Measurements from ENCODE around the gene RASSF4.

The RASSF4 gene

DNA sequence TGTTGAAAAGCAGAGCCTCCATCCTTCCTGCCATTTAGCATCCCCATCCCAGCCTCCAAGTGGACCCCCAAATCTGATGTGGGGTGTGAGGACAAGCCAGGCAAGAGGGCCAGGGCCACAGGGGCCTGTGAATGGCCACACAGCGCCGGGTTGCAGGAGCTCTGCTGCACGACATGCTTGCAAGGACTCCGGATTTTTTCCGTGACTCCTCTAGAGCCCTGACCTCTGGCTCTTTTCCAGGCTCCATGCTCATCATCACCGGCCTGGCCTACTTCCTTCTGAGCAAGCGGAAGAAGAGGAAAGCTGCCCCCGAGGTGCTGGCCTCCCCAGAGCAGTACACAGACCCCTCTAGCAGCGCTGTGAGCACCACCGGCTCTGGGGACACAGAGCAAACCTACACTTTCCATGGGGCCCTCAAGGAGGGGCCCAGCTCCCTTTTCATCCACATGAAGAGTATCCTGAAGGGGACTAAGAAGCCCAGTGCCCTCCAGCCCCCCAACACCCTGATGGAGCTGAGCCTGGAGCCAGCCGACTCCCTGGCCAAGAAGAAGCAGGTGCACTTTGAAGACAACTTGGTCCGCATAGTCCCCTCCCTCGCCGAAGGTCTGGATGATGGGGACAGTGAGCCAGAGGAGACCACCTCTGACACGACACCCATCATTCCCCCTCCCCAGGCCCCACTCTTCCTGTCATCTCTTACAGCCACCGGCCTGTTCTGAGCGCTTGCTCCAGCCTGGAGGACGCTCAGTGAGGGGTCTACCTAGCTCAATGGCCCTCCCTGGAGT lies 25.0 kb upstream of the RASSF4 start:
- peak; percentile 57 for DNase-seq
- H3K36me3 ChIP-seq (ENCODE audit: control insufficient read depth in 1 of 2, insufficient read depth in 2 of 2, low read depth in 1 of 2, low read length in 2 of 2), result no peaks in the 10 kb centered on the region
- WGBS, result 87% methylated on average over 18 of the region's 18 CpGs
- peak overlapping the region in 1 of 2 experiments; percentile 58 for H3K4ac ChIP-seq (ENCODE audit: low read depth in 1 of 2, low read length in 2 of 2)
- no peak overlapping the region for H3K4me3 ChIP-seq (ENCODE audit: insufficient read depth in 1 of 2, low read depth in 1 of 2, low read length in 2 of 2)
- peaks cover 37% of the 10 kb centered on the region for H3K4me1 ChIP-seq (ENCODE audit: control insufficient read depth, insufficient read depth, low read depth, low read length)
- no peak overlapping the region for H2BK120ac ChIP-seq (ENCODE audit: low read depth, low read length)
- no peak overlapping the region for H3K4me2 ChIP-seq (ENCODE audit: low read length, poor library complexity, severe bottlenecking)
- no peaks in the 10 kb centered on the region for H3K79me1 ChIP-seq (replicated peaks; ENCODE audit: low read length, poor library complexity, severe bottlenecking)
- no peak overlapping the region for H3K9ac ChIP-seq (ENCODE audit: low read length)
- H4K8ac ChIP-seq (ENCODE audit: low read length), result no peak overlapping the region
- no peak overlapping the region for H2AFZ ChIP-seq (ENCODE audit: low read depth, low read length)
- H3K14ac ChIP-seq (ENCODE audit: low read length in 2 of 2), result no peak overlapping the region
- peak overlapping the region; percentile 70 for H4K91ac ChIP-seq (ENCODE audit: low read length)
- peak overlapping the region; percentile 66 to 73 for H2BK12ac ChIP-seq (ENCODE audit: low read length in 2 of 2)
- H3K23ac ChIP-seq (ENCODE audit: low read length in 2 of 2), result no peak overlapping the region
- peaks cover 1 to 4% of the 10 kb centered on the region in 2 experiments for H3K27me3 ChIP-seq (ENCODE audit: control insufficient read depth in 1 of 2, insufficient read depth in 1 of 2, low read length in 2 of 2)
- H3K18ac ChIP-seq (ENCODE audit: low read depth in 1 of 2, low read length in 2 of 2), result peak overlapping the region in 1 of 2 experiments; percentile 58
- peak overlapping the region; percentile 64 for H2BK15ac ChIP-seq (ENCODE audit: low read depth, poor library complexity, severe bottlenecking)
- H3K27ac ChIP-seq (ENCODE audit: low read length, poor library complexity, severe bottlenecking), result no peak overlapping the region
- peak overlapping the region; percentile 84 for H2AK5ac ChIP-seq (ENCODE audit: low read length, severe bottlenecking)
- H2BK5ac ChIP-seq (ENCODE audit: low read depth, low read length, poor library complexity, severe bottlenecking), result no peak overlapping the region
- no peaks in the 10 kb centered on the region for H3K9me3 ChIP-seq (ENCODE audit: control insufficient read depth, low read length)

DNA sequence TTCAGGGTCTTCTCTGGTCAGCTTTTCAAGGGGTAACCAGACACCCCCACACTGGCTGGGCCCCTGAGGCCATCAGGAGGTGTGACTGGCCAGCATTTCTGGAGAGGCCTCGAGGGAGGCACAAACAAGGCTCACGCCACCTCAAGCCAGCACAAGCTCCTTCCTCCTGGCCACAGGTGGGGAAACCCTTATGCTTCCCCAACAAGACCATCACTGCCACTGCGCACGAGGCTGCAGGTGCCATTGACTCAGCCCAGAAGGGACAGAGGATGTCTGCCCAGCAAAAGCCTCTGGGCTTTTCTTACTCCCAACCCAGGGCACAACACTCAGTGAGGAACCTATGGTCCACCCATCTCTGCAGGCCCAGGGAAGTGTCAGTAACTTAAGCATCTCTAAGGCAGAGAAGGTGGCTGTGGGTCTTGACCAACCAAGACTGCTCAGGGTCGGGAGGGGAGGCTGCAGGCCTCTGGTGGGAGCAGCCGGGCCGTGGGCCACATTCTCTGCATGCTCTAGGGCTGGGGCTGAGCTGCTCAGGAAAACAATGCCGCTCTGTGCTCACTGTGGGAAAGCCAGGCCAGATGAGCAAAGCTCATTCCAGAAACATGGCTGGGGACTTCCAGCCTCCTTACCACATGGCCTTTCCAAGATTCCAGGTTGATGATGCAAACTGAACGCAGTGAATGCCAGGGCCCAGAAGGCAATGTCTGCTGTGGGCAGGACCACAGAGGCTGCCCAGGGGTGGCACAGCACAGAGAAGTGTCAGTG lies 24.2 kb upstream of the RASSF4 start:
- no peak overlapping the region for H2AFZ ChIP-seq (ENCODE audit: low read depth, low read length)
- H3K9ac ChIP-seq (ENCODE audit: low read length), result no peak overlapping the region
- peak overlapping the region in 1 of 2 experiments; percentile 58 for H3K4ac ChIP-seq (ENCODE audit: low read depth in 1 of 2, low read length in 2 of 2)
- peaks cover 37% of the 10 kb centered on the region for H3K4me1 ChIP-seq (ENCODE audit: control insufficient read depth, insufficient read depth, low read depth, low read length)
- peak overlapping the region; percentile 6 for H2BK15ac ChIP-seq (ENCODE audit: low read depth, poor library complexity, severe bottlenecking)
- H4K8ac ChIP-seq (ENCODE audit: low read length), result no peak overlapping the region
- no peak overlapping the region for H3K4me3 ChIP-seq (ENCODE audit: insufficient read depth in 1 of 2, low read depth in 1 of 2, low read length in 2 of 2)
- peak overlapping the region; percentile 73 to 85 for H2BK12ac ChIP-seq (ENCODE audit: low read length in 2 of 2)
- H3K79me1 ChIP-seq (replicated peaks; ENCODE audit: low read length, poor library complexity, severe bottlenecking), result no peaks in the 10 kb centered on the region
- H4K91ac ChIP-seq (ENCODE audit: low read length), result peak overlapping the region; percentile 70
- H3K9me3 ChIP-seq (ENCODE audit: control insufficient read depth, low read length), result no peaks in the 10 kb centered on the region
- H3K4me2 ChIP-seq (ENCODE audit: low read length, poor library complexity, severe bottlenecking), result no peak overlapping the region
- 59% methylated on average over 9 of the region's 9 CpGs for WGBS
- H2AK5ac ChIP-seq (ENCODE audit: low read length, severe bottlenecking), result peak overlapping the region; percentile 84
- DNase-seq, result peak; percentile 93
- H3K18ac ChIP-seq (ENCODE audit: low read depth in 1 of 2, low read length in 2 of 2), result peak overlapping the region; percentile 7 to 58
- no peaks in the 10 kb centered on the region for H3K27me3 ChIP-seq (ENCODE audit: control insufficient read depth in 1 of 2, insufficient read depth in 1 of 2, low read length in 2 of 2)
- H2BK120ac ChIP-seq (ENCODE audit: low read depth, low read length), result peak overlapping the region; percentile 27
- H3K14ac ChIP-seq (ENCODE audit: low read length in 2 of 2), result no peak overlapping the region
- H3K36me3 ChIP-seq (ENCODE audit: control insufficient read depth in 1 of 2, insufficient read depth in 2 of 2, low read depth in 1 of 2, low read length in 2 of 2), result no peaks in the 10 kb centered on the region
- H3K27ac ChIP-seq (ENCODE audit: low read length, poor library complexity, severe bottlenecking), result peak overlapping the region; percentile 79
- H2BK5ac ChIP-seq (ENCODE audit: low read depth, low read length, poor library complexity, severe bottlenecking), result no peak overlapping the region
- no peak overlapping the region for H3K23ac ChIP-seq (ENCODE audit: low read length in 2 of 2)

DNA sequence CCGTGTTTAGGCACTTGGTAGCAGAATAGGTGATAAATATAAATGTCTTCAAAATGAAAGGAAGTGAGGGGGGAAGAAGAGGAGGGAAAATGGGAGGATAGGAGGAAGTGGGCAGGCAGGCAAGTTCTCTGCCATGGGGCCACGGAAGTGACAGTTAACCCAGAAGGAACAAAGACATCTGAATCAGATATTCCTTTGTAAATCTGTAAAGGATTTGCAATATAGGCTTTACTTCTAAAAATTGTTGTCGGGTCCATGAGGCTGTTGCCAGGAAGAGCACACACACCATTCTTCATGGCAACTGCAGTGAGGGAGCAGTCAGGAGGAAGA lies 23.7 kb upstream of the RASSF4 start:
- H3K4me3 ChIP-seq (ENCODE audit: insufficient read depth in 1 of 2, low read depth in 1 of 2, low read length in 2 of 2), result no peak overlapping the region
- DNase-seq, result no peak
- H3K23ac ChIP-seq (ENCODE audit: low read length in 2 of 2), result no peak overlapping the region
- no peak overlapping the region for H3K4me2 ChIP-seq (ENCODE audit: low read length, poor library complexity, severe bottlenecking)
- H3K79me1 ChIP-seq (replicated peaks; ENCODE audit: low read length, poor library complexity, severe bottlenecking), result no peaks in the 10 kb centered on the region
- H3K18ac ChIP-seq (ENCODE audit: low read depth in 1 of 2, low read length in 2 of 2), result peak overlapping the region in 1 of 2 experiments; percentile 58
- H3K4ac ChIP-seq (ENCODE audit: low read depth in 1 of 2, low read length in 2 of 2), result no peak overlapping the region
- no peak overlapping the region for H2AK5ac ChIP-seq (ENCODE audit: low read length, severe bottlenecking)
- H4K91ac ChIP-seq (ENCODE audit: low read length), result no peak overlapping the region
- H3K27me3 ChIP-seq (ENCODE audit: control insufficient read depth in 1 of 2, insufficient read depth in 1 of 2, low read length in 2 of 2), result no peaks in the 10 kb centered on the region
- H2BK5ac ChIP-seq (ENCODE audit: low read depth, low read length, poor library complexity, severe bottlenecking), result no peak overlapping the region
- H2AFZ ChIP-seq (ENCODE audit: low read depth, low read length), result no peak overlapping the region
- H2BK15ac ChIP-seq (ENCODE audit: low read depth, poor library complexity, severe bottlenecking), result peak overlapping the region; percentile 6
- peak overlapping the region; percentile 79 for H3K27ac ChIP-seq (ENCODE audit: low read length, poor library complexity, severe bottlenecking)
- H2BK12ac ChIP-seq (ENCODE audit: low read length in 2 of 2), result no peak overlapping the region
- H3K36me3 ChIP-seq (ENCODE audit: control insufficient read depth in 1 of 2, insufficient read depth in 2 of 2, low read depth in 1 of 2, low read length in 2 of 2), result no peaks in the 10 kb centered on the region
- no peak overlapping the region for H3K14ac ChIP-seq (ENCODE audit: low read length in 2 of 2)
- no peak overlapping the region for H4K8ac ChIP-seq (ENCODE audit: low read length)
- H3K4me1 ChIP-seq (ENCODE audit: control insufficient read depth, insufficient read depth, low read depth, low read length), result peaks cover 37% of the 10 kb centered on the region
- H3K9ac ChIP-seq (ENCODE audit: low read length), result no peak overlapping the region
- 65% methylated on average over 3 of the region's 3 CpGs for WGBS
- no peaks in the 10 kb centered on the region for H3K9me3 ChIP-seq (ENCODE audit: control insufficient read depth, low read length)
- no peak overlapping the region for H2BK120ac ChIP-seq (ENCODE audit: low read depth, low read length)

DNA sequence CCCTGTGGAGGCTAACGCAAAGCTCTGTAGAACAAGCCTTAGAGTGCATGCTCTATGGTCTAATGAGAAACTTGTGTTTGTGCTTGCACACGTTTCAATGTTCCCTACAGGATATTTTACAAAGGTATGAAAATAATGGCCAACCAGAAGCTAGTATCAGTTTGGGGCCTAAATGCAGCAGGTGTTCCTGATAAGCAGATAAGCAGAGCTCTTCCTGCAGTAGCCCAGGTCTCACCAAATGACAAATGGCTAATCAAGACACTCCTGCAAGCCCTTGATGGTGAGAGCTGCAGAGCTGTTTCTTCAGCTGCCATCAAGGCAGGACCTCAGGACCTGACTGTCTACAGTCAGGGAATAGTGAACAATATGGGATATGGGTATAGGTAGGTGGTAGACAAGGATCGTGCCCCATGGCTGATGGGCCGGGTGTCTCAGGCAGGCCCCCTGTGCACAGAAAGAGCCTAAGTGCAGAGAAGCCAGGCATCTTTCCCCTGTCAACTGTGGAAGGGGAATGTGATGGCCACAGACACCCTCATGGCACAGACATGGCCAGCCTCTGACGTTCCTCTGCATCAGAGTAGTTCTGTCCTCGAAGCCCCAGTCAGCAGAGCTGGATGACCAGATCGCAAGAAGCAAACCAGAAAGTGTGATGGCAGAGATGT lies 23.2 kb upstream of the RASSF4 start:
- Histone ChIP-seq H2BK12ac (ENCODE audit: low read length in 2 of 2) (no peak overlapping the region), H3K27ac (ENCODE audit: low read length, poor library complexity, severe bottlenecking) (no peak overlapping the region), H4K8ac (ENCODE audit: low read length) (peak overlapping the region; percentile 28), H2AK5ac (ENCODE audit: low read length, severe bottlenecking) (peak overlapping the region; percentile 14), H3K36me3 (ENCODE audit: control insufficient read depth in 1 of 2, insufficient read depth in 2 of 2, low read depth in 1 of 2, low read length in 2 of 2) (no peaks in the 10 kb centered on the region), H2BK5ac (ENCODE audit: low read depth, low read length, poor library complexity, severe bottlenecking) (no peak overlapping the region), H3K27me3 (ENCODE audit: control insufficient read depth in 1 of 2, insufficient read depth in 1 of 2, low read length in 2 of 2) (no peaks in the 10 kb centered on the region), H2AFZ (ENCODE audit: low read depth, low read length) (no peak overlapping the region), H3K79me1 (replicated peaks; ENCODE audit: low read length, poor library complexity, severe bottlenecking) (no peaks in the 10 kb centered on the region), H3K23ac (ENCODE audit: low read length in 2 of 2) (no peak overlapping the region), H3K18ac (ENCODE audit: low read depth in 1 of 2, low read length in 2 of 2) (peak overlapping the region in 1 of 2 experiments; percentile 74), H3K9me3 (ENCODE audit: control insufficient read depth, low read length) (peaks cover 3% of the 10 kb centered on the region), H3K4me1 (ENCODE audit: control insufficient read depth, insufficient read depth, low read depth, low read length) (peaks cover 35% of the 10 kb centered on the region), H2BK120ac (ENCODE audit: low read depth, low read length) (no peak overlapping the region), H3K9ac (ENCODE audit: low read length) (no peak overlapping the region), H3K4me2 (ENCODE audit: low read length, poor library complexity, severe bottlenecking) (no peak overlapping the region), H2BK15ac (ENCODE audit: low read depth, poor library complexity, severe bottlenecking) (no peak overlapping the region), H3K4ac (ENCODE audit: low read depth in 1 of 2, low read length in 2 of 2) (no peak overlapping the region), H4K91ac (ENCODE audit: low read length) (no peak overlapping the region), H3K14ac (ENCODE audit: low read length in 2 of 2) (no peak overlapping the region), H3K4me3 (ENCODE audit: insufficient read depth in 1 of 2, low read depth in 1 of 2, low read length in 2 of 2) (no peak overlapping the region)
- no peak for DNase-seq
- WGBS, result 79% methylated on average over 7 of the region's 7 CpGs

Data from mesenchymal stem cell (in vitro differentiated cells and primary cell).